ENCODE measurements around the gene PARP4. TPM values are rescaled to one million over a fixed set of nuclear protein-coding genes. Genes with fewer than 3 reads are reported as not detected.

Gene PARP4
- total RNA-seq, 1 donor from 2014 or later = 11.8 TPM

GRCh38 chr13:24520733-24521132 lies 8.2 kb upstream of the PARP4 start:
- DNase-seq (ENCODE audit: low read depth) = no peak
- no peak for TF ChIP-seq CTCF (IDR thresholded peaks at IDR 0.05; ENCODE audit: insufficient read depth, low read length, severe bottlenecking)
- no peak for FAIRE-seq
- H3K27me3 ChIP-seq (ENCODE audit: control insufficient read depth, insufficient read depth, low read length) = no peaks in the 10 kb centered on the region
- H3K36me3 ChIP-seq (ENCODE audit: control insufficient read depth, insufficient read depth, low read length) = no peaks in the 10 kb centered on the region
- H3K4me3 ChIP-seq (ENCODE audit: low read depth, low read length) = no peak overlapping the region

- FAIRE-seq = no peak
- Histone ChIP-seq H3K36me3 (ENCODE audit: control insufficient read depth, insufficient read depth, low read length) (no peaks in the 10 kb centered on the region), H3K27me3 (ENCODE audit: control insufficient read depth, insufficient read depth, low read length) (no peaks in the 10 kb centered on the region), H3K4me3 (ENCODE audit: low read depth, low read length) (no peak overlapping the region)
- DNase-seq (ENCODE audit: low read depth) = no peak
- TF ChIP-seq CTCF (IDR thresholded peaks at IDR 0.05; ENCODE audit: insufficient read depth, low read length, severe bottlenecking) = no peak
Measured at GRCh38 chr13:24516919-24517318, 4.3 kb upstream of the PARP4 start.

DNA sequence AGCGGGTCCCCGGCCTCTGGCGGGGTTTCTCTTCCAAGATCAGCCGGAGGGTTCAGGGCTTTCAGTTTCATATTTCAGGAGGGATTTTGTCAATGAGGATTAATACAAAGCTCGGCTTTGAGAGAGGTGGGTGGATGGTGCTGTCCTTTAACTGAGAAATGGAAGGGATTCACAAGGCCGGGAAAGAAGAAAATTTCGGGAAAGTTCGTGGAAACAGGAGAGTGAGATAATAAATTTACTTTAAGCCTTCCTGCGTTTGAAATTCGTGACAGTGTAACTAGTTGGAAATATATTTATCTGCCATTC lies 283 bp upstream of the PARP4 start:
- FAIRE-seq (no peak), DNase-seq (ENCODE audit: low read depth) (no peak)
- Histone ChIP-seq H3K27me3 (ENCODE audit: control insufficient read depth, insufficient read depth, low read length) (no peaks in the 10 kb centered on the region), H3K36me3 (ENCODE audit: control insufficient read depth, insufficient read depth, low read length) (peaks cover 1% of the 10 kb centered on the region), H3K4me3 (ENCODE audit: low read depth, low read length) (peak overlapping the region; percentile 93)
- no peak for TF ChIP-seq CTCF (IDR thresholded peaks at IDR 0.05; ENCODE audit: insufficient read depth, low read length, severe bottlenecking)

GRCh38 chr13:24511816-24512196 lies 772 bp downstream of the PARP4 start:
- no peak for DNase-seq (ENCODE audit: low read depth)
- H3K36me3 ChIP-seq (ENCODE audit: control insufficient read depth, insufficient read depth, low read length) = peaks cover 4% of the 10 kb centered on the region
- H3K4me3 ChIP-seq (ENCODE audit: low read depth, low read length) = peak overlapping the region; percentile 93
- no peak for FAIRE-seq
- H3K27me3 ChIP-seq (ENCODE audit: control insufficient read depth, insufficient read depth, low read length) = no peaks in the 10 kb centered on the region
- TF ChIP-seq CTCF (IDR thresholded peaks at IDR 0.05; ENCODE audit: insufficient read depth, low read length, severe bottlenecking) = no peak

GRCh38 chr13:24511019-24511815 lies 1.4 kb downstream of the PARP4 start:
- no peak for TF ChIP-seq CTCF (IDR thresholded peaks at IDR 0.05; ENCODE audit: insufficient read depth, low read length, severe bottlenecking)
- Histone ChIP-seq H3K4me3 (ENCODE audit: low read depth, low read length) (peak overlapping the region; percentile 93), H3K27me3 (ENCODE audit: control insufficient read depth, insufficient read depth, low read length) (no peaks in the 10 kb centered on the region), H3K36me3 (ENCODE audit: control insufficient read depth, insufficient read depth, low read length) (peaks cover 4% of the 10 kb centered on the region)
- DNase-seq (ENCODE audit: low read depth) (peak; percentile 94), FAIRE-seq (no peak)

Measured in bronchial epithelial cell (primary cell).